ENCODE measurements around the gene ZNF750. TPM values are rescaled to one million over a fixed set of nuclear protein-coding genes. Genes with fewer than 3 reads are reported as not detected.
"Not testable (repeated sequence)": the region's sequence is repeated elsewhere in the genome, so short reads cannot be mapped to it uniquely, and the experiment has no call there.

Gene ZNF750
- total RNA-seq, 1 donor from 2014 or later: under 0.01 TPM

DNA sequence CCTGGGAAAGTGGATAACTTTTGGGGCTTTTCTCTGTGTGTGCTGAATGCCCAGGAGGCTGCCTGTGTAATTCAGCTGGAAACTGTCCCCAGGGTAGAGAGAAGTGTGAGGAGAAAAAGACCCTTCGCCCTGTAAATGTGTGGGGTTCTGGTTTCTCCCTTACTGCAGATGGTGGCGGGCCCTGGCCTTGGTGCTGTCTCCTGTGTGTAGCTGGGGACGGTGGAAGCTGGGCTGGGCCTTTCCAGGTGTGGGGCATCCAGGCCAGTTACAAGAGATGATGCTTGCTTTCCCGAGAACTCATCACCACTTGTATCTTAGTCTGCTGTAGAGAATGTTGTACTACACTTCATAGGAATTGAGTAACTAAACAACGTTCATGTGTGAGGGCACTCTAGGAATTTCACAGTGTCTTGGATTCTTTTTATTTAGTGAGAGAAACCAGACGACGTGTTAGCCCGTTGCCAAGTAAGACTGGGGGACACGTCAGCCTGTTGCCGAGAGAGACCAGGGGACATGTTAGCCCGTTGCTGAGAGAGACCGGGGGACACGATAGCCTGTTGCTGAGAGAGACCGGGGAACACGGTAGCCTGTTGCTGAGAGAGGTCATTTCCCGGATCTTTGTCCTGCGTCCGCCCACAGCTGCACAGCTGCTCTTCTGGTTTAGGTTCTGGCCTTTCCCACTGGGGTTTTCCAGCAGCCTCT is 44.9 kb downstream of the ZNF750 start:
- DNase-seq (ENCODE audit: low read depth in 2 of 2): peak; percentile 54 to 76

DNA sequence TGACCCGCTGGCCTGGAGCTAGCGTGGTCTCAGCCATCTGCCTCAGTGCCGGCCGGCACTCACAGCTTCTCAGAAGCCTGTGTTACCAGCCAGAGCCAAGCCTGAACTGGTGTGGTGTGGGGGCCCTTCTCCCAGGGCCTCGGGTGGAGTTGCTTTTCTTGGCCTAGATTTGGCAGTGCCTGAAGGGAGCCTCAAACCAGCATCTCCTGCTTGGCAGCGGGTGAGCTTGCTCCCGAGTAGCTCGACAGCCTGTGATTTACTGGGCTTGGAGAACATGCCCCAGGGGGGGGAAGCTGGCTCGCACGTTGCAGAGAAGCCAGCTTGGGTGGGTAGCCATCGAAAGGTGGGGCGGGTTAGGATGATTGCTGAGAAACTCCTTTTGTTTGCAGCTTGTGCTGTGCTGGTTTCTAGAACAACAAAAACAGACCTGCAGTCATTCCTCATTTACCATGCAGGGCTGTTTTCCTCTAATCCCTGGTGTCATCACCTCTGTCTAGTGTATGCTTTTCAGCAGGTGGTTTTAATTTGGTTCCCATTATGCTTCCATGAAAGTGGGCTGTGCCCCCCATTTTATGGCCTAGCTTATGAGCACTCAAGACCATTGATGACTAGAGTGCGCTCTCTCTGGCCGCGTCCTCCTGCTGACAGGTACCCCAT is 45.7 kb downstream of the ZNF750 start:
- no peak for DNase-seq (ENCODE audit: low read depth in 2 of 2)

DNA sequence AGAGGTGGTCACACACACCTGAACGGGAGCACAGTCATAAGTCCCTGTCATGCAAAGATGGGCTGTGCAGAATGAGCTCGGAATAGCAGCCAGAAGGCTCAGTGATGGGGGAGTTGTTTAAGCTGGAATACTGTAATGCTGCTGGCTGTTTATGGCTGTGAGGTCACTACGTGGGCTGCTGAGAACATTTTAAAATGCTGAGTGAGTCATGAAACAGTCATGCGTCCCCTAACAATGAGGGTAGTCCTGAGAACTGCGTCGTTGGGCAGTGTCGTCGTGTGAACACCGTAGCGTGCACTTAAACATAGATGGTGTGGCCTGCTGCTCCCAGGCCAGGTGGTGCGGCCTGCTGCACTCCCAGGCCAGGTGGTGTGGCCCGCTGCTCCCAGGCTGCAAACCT is 48.3 kb downstream of the ZNF750 start:
- DNase-seq (ENCODE audit: low read depth in 2 of 2): peak in 1 of 2 donors; percentile 86

DNA sequence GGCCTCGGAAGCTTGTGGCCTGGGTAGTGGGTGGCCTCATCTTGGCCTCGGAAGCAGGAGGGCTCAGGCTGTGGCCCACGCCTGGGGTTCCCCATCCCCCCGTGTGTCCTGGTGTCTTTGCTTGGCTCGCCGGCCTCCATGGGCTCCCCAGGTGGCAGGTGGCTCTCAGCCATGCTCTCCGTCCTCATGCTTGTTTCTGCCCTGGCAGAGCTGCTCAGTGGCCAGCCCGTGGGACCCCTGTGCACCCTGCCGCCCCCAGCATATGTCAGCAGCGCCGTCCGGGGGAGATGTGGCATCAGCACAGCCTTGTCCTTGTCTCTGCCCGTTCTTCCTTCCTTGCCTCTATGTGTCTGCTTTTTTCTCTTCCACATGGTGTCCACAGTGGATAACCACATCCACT is 49.4 kb downstream of the ZNF750 start:
- no peak for DNase-seq (ENCODE audit: low read depth in 2 of 2)

DNA sequence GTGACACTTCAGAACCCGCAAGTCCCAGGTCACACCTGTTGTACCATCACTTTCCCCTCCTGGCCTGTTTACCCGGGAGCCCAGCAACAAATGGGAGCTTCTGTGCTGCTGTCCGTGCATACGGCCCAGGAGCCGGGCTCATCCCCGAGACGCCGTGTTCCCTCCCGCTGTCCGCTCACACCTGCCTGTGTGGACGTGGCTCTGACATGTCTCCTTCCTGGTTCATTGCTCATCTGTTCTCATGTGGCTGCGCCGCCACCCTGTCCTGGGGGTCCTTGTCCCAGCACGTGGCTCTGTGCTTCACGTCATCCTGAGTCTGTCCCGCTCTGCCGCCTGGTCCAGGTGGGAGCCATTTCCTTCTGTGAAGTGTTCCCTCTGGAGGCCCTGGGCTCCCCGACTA is 50.0 kb downstream of the ZNF750 start:
- no peak for DNase-seq (ENCODE audit: low read depth in 2 of 2)

DNA sequence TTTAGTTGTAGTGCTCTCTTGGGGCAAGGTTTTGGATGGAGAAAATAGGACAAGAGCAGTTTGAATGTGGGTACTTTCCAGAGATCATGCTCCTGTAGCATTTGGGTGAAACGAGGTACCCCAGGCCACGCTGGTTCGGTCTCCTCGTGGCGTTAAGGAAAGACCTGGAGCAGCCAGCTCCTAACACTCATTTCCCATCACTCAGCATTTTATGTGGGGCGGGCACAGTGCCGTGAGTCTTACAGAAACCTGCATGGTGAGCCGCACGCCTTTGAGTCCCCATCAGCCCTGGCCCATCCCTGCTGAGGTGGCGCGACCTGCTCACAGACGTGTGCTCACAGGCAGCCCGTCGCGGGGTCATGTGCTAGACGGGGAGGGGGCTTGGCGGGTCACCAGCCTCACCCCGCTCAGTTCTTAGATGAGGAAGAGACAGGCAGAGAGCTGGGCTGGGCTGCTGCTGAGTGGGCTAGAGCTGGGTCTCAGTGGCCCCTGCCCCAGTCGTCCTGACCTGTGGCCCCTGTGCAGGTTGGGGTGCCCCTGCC is 50.7 kb downstream of the ZNF750 start:
- DNase-seq (ENCODE audit: low read depth in 2 of 2): no peak

DNA sequence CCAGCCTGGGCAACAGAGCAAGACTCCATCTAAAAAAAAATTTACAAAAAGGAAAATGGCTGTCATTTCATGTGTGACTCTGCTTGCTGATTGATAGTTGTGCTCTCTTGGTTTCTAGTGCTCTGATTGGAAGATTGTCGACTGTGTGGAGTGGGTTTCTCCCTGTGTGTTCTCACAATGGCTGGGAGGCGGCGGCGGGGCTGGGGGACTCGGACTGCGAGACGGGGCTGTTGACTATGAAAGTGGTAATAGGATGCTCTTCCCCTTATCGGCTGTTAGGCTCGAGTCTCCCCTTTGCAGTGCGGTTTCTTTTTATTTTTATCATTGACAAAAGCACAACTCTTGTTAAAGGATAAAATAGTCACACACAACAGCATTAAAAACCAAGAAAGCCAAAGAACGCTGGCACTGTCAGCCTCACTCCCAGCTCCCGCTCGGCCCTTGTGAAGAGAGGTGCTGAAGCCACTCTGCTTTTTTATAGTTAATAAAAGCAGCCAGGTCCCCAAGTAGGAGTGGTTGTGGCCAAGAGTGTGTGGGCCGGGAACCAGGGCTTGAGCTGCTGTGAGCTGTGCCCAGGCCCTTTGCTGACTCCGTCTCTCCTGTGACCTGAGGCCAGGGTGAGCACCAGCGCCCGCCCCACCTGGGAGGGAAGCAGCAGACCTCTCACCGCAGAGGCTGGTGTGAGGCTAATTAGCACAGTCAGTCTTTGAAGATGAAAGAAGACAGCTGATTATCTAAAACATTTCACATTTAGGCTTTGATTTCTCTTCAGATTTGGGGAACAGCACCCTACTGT is 51.4 kb downstream of the ZNF750 start:
- no peak for DNase-seq (ENCODE audit: low read depth in 2 of 2)

DNA sequence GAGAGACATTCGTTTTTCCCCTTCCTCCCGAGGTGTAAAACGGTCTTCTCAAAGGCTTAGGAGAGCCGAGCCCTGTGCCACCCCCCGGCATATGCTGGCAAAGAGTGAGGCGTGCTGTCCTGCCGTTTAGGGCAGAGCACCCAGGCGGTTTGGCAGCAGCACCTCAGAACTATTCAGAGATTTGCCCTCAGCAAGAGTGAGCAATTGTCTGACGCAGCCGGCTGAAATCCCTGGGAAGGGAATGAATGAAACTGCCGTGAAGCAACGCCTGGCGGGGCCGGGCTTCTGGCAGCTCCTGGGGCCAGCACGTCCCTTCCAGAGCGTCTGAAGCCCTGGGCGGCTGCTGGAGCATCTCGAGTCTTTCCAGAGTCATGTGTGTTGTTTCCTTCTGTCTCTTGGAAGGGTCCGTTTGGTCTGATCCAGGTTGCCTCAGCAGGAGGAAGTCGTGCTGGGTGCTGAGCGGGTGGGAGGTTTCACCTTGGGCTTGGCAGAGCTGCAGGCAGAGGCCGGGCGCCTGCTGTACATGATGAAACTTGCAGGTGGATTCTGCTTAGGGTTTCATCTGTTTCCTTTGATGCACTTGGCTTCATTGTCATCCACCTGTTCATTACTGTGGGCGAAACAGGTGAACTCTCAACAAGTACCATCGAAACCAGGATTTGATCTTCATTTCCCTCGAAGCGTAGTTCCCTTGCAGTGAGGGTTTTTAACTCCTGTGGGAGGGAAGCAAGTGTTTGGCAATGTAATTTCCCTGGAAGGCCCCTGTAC is 52.6 kb downstream of the ZNF750 start:
- no peak for DNase-seq (ENCODE audit: low read depth in 2 of 2)

DNA sequence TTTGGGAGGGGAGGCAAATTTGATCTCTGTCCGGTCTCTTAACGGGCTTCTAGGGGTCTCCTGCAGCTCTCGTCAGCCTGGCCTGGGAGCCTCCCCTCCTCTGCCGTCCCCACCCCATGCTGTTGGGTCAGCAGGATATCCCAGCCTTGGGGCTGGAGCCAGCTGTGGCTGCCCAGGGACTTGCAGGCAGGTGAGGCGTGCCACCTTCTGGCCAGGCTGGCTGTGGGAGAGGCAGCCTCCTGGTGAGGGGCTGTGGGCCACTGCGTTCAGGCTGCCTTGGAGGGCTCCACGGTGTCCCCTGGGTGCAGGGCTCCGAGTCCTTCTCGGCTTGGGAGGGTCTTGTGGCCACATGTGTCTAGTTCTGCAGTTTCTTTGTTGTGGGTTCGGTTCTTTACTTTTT is 53.4 kb downstream of the ZNF750 start:
- DNase-seq (ENCODE audit: low read depth in 2 of 2): no peak

DNA sequence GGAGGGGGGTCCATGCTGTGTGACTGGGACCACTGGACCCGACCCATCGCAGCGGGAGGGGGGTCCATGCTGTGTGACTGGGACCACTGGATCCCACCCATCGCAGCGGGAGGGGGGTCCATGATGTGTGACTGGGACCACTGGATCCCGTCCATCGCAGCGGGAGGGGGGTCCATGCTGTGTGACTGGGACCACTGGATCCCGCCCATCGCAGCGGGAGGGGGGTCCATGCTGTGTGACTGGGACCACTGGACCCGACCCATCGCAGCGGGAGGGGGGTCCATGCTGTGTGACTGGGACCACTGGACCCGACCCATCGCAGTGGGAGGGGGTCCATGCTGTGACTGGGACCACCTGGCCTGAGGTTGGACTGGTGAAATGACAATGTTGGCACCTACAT is 54.2 kb downstream of the ZNF750 start:
- DNase-seq (ENCODE audit: low read depth in 2 of 2): not testable (repeated sequence)

DNA sequence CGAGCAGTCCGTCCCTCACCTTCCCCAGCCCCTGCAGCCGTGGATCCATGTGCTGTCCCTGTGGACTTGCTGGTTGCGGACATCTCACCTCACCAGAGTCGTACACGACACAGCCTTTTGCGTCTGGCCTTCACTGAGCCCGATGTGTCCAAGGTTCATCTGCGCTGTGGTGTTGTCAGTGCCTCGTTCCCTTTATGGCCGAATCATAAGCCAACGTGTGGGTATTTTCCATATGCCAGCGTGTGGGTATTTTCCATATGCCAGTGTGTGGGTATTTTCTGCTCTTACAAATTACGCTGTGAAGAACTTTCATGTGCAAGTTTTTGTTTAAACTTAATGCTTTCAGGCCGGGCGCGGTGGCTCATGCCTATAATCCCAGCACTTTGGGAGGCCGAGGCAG is 56.3 kb downstream of the ZNF750 start:
- no peak for DNase-seq (ENCODE audit: low read depth in 2 of 2)

DNA sequence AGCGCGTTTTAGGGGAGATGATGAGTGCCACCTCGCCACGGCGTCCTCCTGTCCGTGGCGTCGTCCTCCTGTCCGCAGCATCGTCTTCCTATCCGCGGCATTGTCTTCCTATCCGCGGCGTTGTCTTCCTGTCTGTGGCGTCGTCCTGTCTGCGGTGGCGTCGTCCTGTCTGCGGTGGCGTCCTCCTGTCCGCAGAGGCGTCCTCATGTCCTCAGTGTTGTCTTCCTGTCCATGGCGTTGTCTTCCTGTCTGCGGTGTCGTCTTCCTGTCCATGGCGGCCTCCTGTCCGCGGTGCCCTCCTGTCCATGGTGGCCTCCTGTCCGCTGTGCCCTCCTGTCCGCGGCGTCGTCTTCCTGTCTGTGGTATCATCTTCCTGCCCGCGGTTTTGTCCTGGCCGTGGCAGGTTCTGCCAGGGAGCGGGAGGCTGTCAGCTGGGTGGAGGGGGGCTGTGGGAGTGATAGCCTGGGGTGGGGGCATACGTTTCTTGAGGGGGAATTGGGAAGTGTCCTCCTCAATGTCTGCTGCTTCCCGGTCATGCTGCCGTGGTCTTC is 57.1 kb downstream of the ZNF750 start:
- peak in 1 of 2 donors; percentile 45 for DNase-seq (ENCODE audit: low read depth in 2 of 2)

DNA sequence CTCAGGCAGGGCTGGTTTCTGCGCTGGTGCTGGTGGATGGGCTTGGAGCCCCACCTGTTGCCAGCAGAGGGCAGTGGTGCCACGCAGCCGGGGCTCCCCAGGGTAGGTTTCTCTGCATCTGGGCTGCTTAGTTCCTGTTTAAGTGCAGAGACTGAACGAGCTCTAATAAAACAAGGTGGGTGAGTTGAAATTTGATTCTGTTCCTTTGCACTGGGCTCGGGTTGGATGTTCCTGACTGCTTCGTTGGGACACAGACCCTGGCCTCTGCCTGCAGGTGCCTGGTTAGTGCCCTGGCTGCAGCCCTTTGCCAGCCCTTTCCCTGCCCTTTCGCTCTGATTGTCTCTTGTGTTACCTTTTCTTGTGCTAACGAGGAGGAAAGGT is 57.9 kb downstream of the ZNF750 start:
- DNase-seq (ENCODE audit: low read depth in 2 of 2): peak; percentile 60 to 80

DNA sequence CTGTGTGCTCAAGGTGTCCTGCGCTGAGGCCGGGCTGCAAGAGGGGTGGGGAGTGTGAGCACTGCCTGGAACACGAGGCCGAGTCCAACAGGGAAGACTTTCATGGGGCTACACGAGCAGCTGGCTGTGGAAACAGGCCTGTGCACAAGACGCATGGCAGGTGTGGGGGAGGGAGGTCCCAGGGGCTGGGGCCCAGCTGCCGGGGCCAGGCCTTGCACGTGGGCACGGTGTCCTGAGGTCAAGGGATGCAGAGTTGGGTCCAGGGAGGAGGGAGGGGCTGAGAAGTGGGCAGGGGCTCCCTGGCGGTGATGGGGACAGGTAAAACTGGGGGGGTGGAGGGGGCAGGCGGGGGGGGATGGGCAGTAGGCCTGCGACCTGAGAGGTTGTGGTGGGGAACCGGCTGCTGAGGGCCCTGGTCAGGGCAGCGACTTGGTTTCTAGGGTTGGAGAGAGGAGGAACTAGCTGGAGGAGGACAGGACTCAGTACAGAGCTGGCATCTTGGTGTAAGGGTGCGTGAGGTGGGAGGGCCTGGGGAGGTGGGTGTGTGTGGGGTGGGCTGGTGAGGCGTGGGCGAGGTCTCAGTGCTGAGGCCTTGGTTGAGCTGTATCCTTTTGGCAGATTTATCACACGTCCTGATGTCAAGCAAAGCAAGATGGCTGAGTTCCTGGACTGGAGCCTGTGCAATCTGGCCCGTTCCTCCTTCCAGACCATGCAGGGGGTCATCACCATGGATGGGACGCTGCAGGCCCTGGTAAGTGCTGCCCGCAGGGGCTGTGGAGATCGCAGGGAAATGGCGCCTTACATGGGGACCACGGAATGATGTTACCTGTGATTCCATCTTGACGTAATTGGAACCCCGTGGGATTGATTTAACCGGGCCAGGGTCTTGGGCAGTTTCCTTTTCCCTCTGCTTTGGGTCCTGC is 58.6 kb downstream of the ZNF750 start:
- no peak for DNase-seq (ENCODE audit: low read depth in 2 of 2)

DNA sequence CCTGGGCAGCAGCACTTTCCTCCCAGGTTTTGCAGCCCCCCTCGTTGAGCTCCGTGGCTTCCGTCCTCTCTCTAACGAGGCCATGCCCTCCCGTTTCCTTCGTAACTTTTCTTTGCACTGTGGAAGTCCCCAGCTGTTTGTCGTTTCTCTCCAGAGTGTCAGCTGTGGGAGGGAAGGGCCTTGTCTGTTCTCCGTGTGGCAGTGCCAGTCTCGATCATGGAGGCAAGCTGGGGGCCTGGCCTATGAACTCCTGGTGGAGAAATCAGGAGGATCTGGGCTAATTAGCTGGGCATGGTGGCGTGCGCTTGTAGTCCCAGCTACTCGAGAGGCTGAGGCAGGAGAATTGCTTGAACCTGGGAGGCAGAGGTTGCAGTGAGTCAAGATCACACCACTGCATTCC is 59.6 kb downstream of the ZNF750 start:
- DNase-seq (ENCODE audit: low read depth in 2 of 2): no peak

DNA sequence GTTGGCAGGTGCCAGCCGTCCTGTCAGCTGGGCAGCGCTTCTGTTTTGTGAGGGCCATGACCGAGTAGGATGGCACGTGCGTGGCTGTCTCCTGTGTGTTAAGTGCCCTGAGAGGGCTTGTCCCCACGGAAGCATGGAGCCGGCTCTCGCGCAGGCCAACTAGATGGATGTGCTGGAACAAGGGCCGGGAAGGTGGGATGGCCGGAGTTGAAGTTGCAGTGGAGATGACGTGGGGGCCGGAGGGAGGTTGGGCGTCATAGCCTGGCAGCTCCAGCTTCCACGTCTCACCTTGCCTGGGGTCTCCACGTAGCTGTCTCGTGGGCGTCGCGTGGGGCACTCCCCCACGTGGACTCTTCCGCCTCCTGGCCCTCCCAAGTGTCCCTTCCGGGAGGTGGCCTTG is 60.3 kb downstream of the ZNF750 start:
- no peak for DNase-seq (ENCODE audit: low read depth in 2 of 2)

All from dermis microvascular lymphatic vessel endothelial cell (primary cell).